SU-DHL-6 (cell line): Measurements from ENCODE around the gene PHF1.

Source experiments
- H2AFZ ChIP-seq: fragments of 200-600 bp; sonication (generic); 2 replicates; pipeline ENCODE4 v1.6.1; 2014; ENCODE audit warnings: low read depth, mild to moderate bottlenecking, moderate library complexity, mixed read lengths, antibody characterized with exemption, low read length; ENCODE audit not compliant: severe bottlenecking
- H3F3A ChIP-seq: fragments of 200-600 bp; shearing (Covaris generic); 2 replicates; pipeline ENCODE4 v1.6.0; 2016; ENCODE audit warnings: antibody characterized with exemption, mild to moderate bottlenecking; ENCODE audit not compliant: insufficient read depth
- H3K27ac ChIP-seq: fragments of 200-600 bp; sonication (generic); 2 replicates; pipeline ENCODE4 v1.5.1; 2016; ENCODE audit warnings: low read depth, mild to moderate bottlenecking, low read length, moderate library complexity, mixed read lengths
- H3K27me3 ChIP-seq: fragments of 200-600 bp; sonication (generic), shearing (Covaris generic); 2 replicates; pipeline ENCODE4 v1.6.0; 2014; ENCODE audit warnings: mild to moderate bottlenecking, low read length
- H3K36me3 ChIP-seq: fragments of 200-600 bp; sonication (generic); 2 replicates; pipeline ENCODE4 v1.6.1; 2014; ENCODE audit warnings: mild to moderate bottlenecking, low read length, mixed read lengths
- H3K4me2 ChIP-seq: fragments of 300-600, 200-600 bp; shearing (Covaris generic), sonication (generic); 2 replicates; pipeline ENCODE4 v1.6.0; 2014; ENCODE audit warnings: low read length, low read depth, mild to moderate bottlenecking; ENCODE audit not compliant: poor library complexity, severe bottlenecking
- H3K4me3 ChIP-seq: fragments of 200-600 bp; sonication (generic); 2 replicates; pipeline ENCODE4 v1.5.1; 2014; ENCODE audit warnings: antibody characterized with exemption, low read length, mild to moderate bottlenecking, mixed read lengths; ENCODE audit not compliant: insufficient read depth, poor library complexity, severe bottlenecking
- H3K79me2 ChIP-seq: fragments of 200-600 bp; sonication (generic); 2 replicates; pipeline ENCODE4 v1.6.1; 2014; ENCODE audit warnings: mild to moderate bottlenecking, low read length, moderate library complexity; ENCODE audit not compliant: insufficient read depth
- H3K9ac ChIP-seq: fragments of 200-600 bp; sonication (generic); 2 replicates; pipeline ENCODE4 v1.7.0; 2014; ENCODE audit warnings: mild to moderate bottlenecking, low read length
- H3K9me2 ChIP-seq: fragments of 200-600 bp; sonication (generic); replicated peaks from 2 replicates; pipeline ENCODE4 v1.6.1; 2014; ENCODE audit warnings: low read length; ENCODE audit not compliant: insufficient read depth
- H3K9me3 ChIP-seq: fragments of 200-600 bp; sonication (generic); 2 replicates; pipeline ENCODE4 v1.6.1; 2014; ENCODE audit warnings: low read length, mixed read lengths; ENCODE audit not compliant: insufficient read depth
- H4K20me1 ChIP-seq: fragments of 200-600 bp; sonication (generic); 2 replicates; pipeline ENCODE4 v1.6.1; 2014; ENCODE audit warnings: low read depth, mild to moderate bottlenecking, antibody characterized with exemption, low read length, moderate library complexity, mixed read lengths
- EZH2phosphoT487 ChIP-seq: fragments of 200-600 bp; sonication (generic), shearing (Covaris generic); conservative IDR thresholded peaks from 2 replicates; pipeline ENCODE4 v1.6.1; 2018; ENCODE audit warnings: mild to moderate bottlenecking, antibody characterized with exemption, low read length, moderate library complexity, mixed read lengths
- TF ChIP-seq, protein P1 (sequence below): fragments of 200-600 bp; sonication (generic); IDR thresholded peaks from one replicate; pipeline ENCODE4 v1.5.1; 2017; ENCODE audit warnings: antibody characterized with exemption, mild to moderate bottlenecking, low read length, moderate library complexity; ENCODE audit not compliant: insufficient read depth, poor library complexity, severe bottlenecking

Gene PHF1

DNA sequence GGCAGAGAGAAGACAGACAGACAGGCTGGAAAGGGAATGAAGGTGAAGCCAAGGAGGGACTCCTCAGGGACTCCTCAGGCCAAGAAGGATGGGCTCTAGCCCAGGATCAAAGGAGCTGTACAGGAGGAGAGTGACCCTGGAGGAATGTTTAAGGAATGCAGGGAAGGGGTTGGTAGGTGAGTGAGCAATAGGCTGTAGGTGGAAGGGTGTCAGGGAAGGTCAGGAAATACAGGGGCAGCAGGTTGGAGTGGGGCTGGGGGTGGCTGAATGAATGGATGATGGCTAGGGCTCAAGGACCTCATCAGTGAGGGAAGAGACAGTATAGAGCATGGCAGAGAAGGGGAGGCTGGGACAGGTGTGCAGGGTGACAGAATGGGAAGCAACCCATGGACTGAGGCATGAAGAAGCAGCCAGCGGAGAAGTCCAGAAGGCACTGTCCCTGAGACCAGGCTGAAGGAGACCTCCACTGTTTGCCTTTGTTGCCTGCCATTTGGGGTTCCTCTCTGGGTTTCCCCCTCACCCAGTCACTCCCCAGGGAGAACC lies 22.3 kb downstream of the PHF1 start:
- Histone ChIP-seq H3K4me2 (no peak overlapping the region), H3K4me3 (no peak overlapping the region), H3K27ac (no peak overlapping the region), H3K9me3 (no peaks in the 10 kb centered on the region), H3K36me3 (no peaks in the 10 kb centered on the region), H3F3A (peaks cover 18% of the 10 kb centered on the region), H4K20me1 (no peaks in the 10 kb centered on the region), H3K27me3 (no peaks in the 10 kb centered on the region), H3K9ac (no peak overlapping the region), H2AFZ (no peak overlapping the region), H3K9me2 (no peaks in the 10 kb centered on the region), H3K79me2 (no peaks in the 10 kb centered on the region)
- TF ChIP-seq, protein P1, sequence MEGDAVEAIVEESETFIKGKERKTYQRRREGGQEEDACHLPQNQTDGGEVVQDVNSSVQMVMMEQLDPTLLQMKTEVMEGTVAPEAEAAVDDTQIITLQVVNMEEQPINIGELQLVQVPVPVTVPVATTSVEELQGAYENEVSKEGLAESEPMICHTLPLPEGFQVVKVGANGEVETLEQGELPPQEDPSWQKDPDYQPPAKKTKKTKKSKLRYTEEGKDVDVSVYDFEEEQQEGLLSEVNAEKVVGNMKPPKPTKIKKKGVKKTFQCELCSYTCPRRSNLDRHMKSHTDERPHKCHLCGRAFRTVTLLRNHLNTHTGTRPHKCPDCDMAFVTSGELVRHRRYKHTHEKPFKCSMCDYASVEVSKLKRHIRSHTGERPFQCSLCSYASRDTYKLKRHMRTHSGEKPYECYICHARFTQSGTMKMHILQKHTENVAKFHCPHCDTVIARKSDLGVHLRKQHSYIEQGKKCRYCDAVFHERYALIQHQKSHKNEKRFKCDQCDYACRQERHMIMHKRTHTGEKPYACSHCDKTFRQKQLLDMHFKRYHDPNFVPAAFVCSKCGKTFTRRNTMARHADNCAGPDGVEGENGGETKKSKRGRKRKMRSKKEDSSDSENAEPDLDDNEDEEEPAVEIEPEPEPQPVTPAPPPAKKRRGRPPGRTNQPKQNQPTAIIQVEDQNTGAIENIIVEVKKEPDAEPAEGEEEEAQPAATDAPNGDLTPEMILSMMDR: no peak
- no peak for TF ChIP-seq EZH2phosphoT487

DNA sequence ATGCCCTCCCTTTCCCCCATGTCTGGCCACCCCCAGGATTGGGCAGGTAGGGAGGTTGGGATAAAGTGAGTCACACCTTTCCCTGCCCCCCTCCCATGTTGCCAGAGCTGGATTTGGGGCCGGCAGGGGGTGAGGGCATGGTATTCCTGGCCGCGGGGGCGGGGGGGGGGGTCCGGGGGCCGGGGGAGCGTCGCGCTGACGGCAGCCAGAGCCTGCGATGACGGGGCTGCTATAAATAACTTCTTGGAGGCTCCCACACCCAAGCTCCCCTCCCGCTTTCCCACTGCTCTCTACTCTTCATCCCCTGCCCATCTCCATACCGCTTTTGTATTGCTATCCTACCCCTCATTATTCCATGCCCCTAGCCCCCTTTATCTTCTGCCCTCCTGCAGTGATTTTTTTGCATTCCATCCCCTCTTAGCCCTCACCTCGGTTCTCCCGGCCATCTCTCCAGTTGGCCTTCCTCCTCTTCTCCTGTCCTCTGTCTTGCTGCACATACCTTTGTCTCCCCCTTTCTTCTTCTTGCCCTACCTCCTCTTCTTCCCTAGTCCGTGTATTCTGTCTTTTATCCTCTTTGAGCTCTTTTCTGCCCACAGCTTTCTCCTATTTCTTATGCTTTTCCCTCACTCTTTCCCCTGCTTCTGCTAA lies 22.9 kb downstream of the PHF1 start:
- no peaks in the 10 kb centered on the region for H3K27me3 ChIP-seq
- H3K27ac ChIP-seq: no peak overlapping the region
- H3K9me2 ChIP-seq: no peaks in the 10 kb centered on the region
- H3K36me3 ChIP-seq: no peaks in the 10 kb centered on the region
- H3K4me2 ChIP-seq: no peak overlapping the region
- H2AFZ ChIP-seq: no peak overlapping the region
- no peak overlapping the region for H3K9ac ChIP-seq
- H4K20me1 ChIP-seq: no peaks in the 10 kb centered on the region
- TF ChIP-seq, protein P1: no peak
- no peak for TF ChIP-seq EZH2phosphoT487
- peaks cover 15% of the 10 kb centered on the region for H3F3A ChIP-seq
- no peak overlapping the region for H3K4me3 ChIP-seq
- H3K79me2 ChIP-seq: no peaks in the 10 kb centered on the region
- H3K9me3 ChIP-seq: no peaks in the 10 kb centered on the region

DNA sequence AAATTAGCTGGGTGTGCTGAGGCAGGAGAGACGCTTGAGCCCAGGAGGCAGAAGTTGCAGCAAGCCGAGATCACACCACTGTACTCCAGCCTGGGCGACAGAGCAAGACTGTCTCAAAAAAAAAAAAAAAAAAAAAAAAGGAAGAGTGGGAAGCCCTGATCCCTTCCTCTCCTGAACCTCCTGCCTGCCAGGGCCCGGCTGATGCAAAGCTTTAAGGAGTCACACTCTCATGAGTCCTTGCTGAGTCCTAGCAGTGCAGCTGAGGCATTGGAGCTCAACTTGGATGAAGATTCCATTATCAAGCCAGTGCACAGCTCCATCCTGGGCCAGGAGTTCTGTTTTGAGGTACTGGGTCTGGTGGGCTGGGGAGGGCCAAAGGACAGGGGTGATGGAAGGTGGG lies 24.1 kb downstream of the PHF1 start:
- no peak overlapping the region for H3K4me2 ChIP-seq
- no peak for TF ChIP-seq EZH2phosphoT487
- TF ChIP-seq, protein P1: no peak

More for the DNA sequence above, 24.1 kb downstream of the PHF1 start:
- no peaks in the 10 kb centered on the region for H3K9me3 ChIP-seq
- no peak overlapping the region for H3K4me3 ChIP-seq
- no peaks in the 10 kb centered on the region for H3K79me2 ChIP-seq
- H3K36me3 ChIP-seq: no peaks in the 10 kb centered on the region
- peaks cover 2% of the 10 kb centered on the region; the same call in 1 of the 2 replicates for H3F3A ChIP-seq
- no peak overlapping the region for H3K27ac ChIP-seq
- H3K9ac ChIP-seq: no peak overlapping the region
- H3K9me2 ChIP-seq: no peaks in the 10 kb centered on the region
- no peaks in the 10 kb centered on the region for H4K20me1 ChIP-seq
- H3K27me3 ChIP-seq: no peaks in the 10 kb centered on the region
- H2AFZ ChIP-seq: no peak overlapping the region
